Activated CD4-positive, alpha-beta T cell treated with anti-CD3 and anti-CD28 coated beads for 1 hour (primary cell): Measurements from ENCODE around the gene CALML5.

Source experiments
- DNase-seq: peaks from one replicate; pipeline ENCODE4 v3.0.0-alpha.2; 2020

The CALML5 gene

DNA sequence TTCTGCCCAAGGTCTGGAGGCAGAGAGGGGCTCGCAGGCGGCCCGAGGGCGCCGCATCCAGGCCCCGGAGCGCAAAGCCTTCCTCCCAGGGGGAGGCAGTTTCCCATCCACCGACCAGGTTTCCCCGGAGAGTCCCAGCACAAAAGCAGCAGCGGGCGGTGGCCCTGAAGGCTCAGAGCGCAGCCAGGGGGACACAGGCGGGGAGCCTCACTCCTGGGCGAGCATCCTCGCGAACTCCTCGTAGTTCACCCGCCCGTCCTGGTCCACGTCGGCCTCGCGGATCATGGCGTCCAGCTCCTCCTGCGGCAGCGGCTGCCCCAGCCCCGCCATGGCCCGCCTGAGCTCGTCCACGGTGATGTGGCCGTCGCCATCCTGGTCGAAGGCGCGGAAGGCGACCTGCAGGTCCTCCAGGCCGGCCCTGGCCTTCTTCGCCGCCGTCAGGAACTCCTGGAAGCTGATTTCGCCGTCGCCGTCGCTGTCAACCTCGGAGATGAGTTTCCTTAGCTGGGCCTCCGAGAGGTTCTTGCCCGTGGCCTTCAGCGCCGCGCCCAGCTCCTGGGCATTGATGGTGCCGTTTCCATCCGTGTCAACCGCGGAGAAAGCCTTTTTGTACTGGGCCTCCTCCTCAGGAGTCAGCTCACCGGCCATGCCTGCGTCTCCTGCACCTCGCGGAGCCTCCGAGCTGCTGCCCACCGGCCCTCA is 428 bp downstream of the CALML5 start:
- no peak for DNase-seq

DNA sequence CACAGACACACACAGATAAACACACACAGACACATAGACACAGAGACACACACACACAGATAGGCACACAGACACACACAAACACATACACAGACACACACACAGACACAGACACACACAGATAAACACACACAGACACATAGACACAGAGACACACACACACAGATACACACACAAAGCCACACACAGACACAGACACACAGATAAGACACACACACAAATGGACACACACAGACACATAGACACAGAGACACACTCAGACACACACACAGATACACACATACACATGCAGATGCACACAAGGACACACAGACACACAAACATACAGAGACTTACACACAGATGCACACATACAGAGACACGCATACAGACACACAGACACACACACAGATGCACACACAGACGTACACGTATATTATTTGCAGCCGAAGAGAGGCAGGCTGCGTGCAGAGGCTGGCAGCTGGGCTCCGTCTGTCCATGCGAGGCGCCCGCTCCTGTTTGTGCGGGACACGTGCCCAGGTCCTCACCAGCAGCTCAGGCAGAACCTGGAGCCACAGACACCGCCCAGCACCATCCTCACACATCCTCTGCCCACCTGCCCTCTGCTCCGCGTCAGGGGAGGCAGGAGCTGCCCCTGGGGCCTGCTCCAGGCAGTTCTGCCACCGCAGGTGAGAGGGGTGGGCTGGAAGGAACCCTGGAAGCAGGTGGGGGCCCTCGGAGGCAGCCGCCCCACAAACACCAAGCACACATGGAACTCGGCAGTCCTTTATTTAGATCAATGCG is 1.2 kb downstream of the CALML5 start:
- DNase-seq, result no peak

DNA sequence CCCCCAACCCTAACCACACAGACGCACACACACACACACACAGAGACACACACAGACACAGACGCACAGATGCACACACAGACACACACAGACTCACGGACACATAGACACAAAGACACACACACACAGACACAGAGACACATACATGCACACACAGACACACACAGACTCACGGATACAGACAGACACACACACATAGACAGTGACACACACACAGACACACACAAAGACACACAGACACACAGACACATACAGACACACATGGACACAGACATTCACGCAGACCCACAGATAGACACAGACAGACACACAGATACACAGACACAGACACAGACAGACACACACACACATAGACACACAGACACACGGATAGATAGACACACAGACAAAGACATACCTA is 2.1 kb downstream of the CALML5 start:
- DNase-seq, result no peak

DNA sequence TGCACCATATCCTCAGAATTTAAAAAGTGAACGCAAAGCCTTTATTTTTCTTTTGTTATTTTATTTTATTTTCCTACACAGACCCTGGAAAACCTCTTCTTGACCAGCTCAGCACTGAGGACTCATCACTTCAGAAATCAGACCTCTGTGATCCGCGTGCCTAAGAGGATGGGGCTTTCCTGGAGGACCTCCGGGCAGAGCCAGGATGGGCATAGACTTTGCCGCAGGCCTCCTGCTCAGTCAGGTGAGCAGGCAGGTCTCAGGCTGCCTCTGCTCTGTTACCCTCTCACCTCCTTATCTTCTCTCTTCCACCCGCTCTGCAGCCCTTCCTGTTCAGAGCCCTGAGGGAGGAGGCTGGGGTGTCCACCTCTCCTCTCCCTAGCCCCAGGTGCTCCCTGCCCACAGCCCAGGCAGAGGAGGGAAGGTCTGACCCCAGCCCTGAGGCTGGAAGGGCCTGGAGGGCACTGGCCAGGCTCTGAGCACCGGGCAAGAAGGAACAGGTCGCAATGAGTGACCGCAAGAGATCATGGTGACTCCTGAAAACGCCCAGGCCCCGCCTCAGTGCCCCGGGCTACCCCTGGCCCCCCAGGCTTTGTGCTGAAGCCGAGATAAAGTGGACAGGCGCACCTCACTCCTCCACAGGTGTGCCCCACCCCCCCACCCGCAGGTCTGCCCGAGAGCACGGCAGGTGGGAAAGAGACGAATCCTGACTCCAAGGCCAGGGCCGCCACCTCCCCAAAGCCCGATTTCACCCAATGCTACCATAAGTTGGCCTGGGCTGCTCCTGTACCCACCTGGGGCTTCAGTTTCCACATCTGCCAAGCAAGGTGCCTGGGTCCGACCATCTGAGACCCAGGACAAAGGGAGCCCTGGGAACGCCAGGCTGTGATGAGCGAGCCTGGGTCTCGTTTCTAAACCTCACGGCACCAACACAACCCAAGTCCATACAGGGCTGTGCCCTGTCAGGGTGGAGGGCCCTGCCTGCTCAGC is 2.8 kb downstream of the CALML5 start:
- DNase-seq, result no peak

DNA sequence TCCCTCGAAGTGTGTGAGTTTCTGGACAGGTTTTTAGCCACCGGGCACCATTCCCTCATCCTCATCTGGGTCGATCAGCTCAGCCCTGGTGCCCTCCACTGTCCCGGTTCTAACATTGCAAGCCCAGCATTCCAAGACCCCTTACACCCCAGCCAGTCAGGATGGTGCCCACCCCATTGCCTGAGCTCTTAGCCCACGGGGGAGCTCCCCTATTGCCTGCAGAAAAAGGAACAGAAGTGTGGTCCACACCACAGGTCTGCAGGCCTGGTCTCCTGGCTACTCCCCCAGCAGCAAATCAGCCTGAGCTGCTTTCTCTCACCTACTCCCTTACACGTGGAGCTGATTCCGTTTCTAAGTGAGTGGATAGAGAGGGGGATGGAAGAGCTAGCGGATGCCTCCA is 4.8 kb downstream of the CALML5 start:
- DNase-seq, result no peak

DNA sequence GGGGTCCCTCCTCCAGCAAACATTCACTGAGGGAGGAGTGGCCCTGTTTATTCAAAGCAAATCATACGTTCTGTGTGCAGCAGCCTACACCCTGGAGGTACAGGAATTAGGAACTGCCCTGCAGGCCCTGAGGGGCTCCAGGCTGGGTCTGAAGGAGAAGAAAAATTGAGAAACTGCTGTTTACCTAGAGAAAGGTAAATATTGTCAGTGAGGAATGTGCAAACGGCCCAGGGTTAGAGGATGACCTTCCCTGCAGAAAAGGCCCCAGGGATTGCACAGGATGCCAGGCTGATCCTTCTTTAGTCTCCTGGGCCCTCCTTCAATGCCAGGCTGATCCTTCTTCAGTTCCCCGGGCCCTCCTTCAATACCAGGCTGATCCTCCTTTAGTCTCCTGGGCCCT is 5.7 kb downstream of the CALML5 start:
- DNase-seq, result no peak

DNA sequence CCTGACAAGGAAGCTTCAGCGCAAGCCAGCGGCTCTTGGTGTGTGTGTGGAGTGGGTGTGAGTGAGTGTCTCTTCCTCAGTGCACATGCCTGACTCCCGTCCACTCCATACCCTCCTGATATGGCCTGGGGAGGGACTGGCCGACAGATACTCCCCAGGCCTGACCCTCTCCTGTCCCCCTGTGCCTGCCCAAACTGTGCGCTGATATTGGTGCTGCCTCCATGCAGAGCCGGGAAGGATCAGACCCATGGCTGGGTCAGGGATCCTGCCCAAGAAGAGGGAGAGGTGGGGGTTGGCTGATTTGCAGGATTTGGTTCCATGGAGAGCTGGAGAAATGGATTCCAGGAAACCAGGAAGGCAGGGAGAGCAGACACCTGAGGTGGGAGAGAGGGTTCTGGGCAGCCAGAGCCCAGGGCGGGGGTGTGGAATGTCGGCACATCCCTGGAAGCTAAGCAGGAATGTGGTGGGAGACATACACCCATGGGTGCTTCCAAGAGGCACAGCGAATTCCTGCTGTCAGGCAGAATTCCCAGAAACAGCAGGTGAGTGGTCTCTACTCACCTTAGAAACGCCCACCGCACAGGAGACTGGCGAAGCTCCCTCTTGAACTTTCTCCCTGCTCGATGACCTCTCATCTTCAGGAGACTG is 6.3 kb downstream of the CALML5 start:
- DNase-seq, result no peak

DNA sequence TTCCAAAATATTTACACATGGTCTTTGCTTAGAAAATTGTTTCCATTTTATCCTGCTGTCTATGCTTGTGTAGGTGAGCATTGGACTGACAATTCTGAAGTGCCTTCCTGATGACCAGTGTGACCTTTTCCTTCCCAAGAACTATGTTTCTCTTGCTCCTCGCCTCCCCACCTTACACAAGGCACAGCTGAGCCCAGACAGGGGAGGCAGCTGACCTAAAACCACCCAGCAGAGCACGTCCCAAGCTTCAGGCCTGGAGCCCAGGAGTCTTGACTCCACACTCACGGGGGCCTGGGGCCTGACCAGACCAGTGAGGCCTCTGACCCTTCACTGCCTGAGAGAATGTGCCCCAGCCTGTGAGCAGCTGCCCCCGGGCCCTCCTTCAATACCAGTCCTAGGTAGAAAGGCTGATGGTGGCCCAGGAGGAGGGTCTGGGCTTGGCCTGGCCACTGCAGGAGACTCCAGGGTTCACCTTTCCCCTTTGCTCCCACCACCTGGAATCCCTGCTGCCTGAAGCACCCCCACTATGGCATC is 7.0 kb downstream of the CALML5 start:
- DNase-seq, result no peak

DNA sequence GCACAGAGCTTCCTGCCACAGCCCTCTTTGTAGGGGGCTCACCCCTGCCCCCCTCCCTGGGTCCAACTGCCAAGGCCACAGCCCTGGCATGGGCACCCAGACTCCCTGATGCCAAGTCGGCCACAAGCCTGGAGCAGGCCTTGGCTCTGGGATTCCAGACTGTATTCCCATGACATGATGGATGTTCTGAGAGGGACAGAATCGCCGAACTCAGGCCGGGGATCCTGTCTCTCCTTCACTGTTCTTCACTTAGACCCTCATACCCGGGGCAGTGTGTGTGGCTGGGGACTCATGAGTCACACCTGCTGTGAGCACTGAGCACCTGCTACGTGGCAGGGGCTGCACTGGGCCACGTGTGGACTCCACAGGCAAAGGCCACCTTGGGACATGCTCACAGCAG is 7.9 kb downstream of the CALML5 start:
- DNase-seq, result no peak

DNA sequence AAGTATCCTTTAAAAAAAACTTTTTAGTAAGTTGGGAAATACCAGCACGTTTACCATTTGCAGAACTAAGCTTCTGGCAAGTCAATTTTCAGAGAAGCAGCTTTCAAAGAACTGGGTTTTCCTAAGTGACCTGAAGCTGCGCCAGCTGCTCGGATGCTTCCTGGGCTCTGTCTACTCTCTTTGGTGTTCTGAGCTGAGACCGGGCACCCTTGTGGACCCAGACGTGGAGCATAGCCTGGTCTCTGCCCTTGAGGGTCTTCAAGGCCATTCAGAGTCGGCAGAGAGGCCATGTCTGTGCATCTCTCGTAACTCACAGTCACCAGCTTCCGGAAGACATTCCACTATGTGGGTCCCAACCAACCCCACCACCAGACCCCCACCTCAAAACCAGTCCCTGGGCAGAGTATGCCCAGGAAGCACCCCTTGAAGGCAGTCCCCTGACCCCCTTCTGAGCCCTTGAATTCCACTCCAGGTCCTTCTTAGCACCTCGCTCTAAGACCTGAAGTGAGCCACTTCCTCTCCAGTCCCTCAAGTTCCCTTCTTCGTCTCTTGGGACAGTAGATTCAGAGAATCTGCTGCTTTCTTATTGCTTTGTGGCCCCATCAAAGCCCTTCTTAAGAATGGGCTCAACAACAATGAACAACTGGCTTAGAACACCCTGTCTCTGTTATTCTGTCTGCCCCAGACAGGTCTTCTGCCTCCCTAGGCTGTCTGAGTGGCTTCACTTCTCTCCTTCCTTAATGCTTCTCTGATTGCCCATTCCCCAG is 8.5 kb downstream of the CALML5 start:
- no peak for DNase-seq

DNA sequence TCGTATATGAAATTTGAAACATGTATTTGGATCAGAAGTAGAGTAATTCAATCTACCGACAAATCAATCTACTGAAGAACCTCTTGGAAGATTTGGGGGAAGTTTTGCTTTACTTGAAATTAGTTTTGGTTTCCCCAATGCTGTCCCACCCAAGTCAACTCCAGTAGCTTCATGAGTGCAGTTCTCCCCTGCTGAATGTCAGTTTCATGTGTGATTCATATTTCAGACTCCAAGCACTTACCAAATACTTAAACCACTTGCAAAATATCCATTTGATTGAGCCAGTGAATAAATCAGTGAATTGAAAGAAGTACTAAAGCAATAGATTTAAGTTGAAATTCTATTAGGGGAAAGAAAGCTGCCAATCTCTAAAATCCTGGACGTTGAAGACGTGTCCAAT is 9.3 kb downstream of the CALML5 start:
- no peak for DNase-seq

DNA sequence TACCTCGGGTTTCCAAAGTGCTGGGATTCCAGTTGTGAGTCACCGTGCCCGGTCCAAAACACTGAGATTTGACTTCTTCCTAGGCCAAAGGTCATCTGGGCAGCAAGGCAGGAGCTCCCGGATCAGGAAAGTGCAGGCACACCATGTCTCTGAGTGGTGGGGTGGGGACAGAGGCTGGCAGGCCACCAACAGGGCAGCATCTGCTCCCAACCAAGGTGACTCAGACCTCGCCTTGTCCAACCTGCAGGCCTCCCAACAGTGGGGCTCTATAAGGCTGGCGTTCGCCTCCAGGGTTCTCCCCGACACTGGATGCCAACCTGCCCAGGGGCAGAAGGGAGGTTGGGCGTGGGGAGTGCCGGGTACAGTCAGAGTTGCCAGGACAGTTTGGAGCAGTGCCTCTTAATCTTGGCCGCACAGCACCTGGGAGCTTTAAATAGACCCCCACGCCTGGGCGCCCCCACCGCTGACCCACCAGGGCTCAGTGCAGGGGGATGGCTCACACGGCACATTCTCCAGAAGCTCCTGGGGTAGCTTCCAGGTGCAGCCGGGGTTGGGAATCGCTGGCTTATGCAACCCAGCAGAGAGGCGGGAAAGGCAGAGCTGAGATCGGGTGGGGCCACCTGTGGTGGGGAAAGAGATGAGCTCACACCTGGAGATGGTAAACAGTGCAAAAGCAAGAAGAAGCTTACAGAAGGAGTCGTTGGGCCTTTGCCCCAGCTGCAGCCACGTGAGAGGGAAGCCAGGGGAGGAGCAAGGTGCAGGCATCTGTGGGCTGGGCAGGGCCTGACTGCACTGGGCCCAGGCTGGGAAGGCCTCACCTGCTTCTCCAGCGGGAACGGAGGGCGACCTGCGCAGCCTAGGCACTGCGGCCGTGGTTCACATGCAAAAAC is 10.9 kb downstream of the CALML5 start:
- DNase-seq, result no peak

DNA sequence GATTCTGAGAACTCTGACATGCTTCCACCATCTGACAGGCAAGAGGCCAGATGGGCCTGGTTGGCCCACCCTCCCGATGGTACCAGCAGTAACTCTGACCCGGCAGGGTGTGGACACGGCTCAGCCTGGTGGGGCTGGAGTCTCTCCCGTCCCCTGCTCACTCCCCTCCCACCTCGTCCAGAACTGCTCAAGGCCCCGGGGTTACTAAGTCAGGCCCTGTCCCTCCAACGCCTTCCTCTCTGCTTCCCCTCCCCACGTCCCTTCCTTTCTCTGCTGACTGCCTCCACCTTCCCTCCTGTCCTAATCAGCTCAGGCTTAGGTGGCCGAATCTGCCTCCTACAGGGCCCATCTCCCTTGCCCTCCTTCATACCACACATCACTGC is 12.5 kb downstream of the CALML5 start:
- DNase-seq, result no peak

DNA sequence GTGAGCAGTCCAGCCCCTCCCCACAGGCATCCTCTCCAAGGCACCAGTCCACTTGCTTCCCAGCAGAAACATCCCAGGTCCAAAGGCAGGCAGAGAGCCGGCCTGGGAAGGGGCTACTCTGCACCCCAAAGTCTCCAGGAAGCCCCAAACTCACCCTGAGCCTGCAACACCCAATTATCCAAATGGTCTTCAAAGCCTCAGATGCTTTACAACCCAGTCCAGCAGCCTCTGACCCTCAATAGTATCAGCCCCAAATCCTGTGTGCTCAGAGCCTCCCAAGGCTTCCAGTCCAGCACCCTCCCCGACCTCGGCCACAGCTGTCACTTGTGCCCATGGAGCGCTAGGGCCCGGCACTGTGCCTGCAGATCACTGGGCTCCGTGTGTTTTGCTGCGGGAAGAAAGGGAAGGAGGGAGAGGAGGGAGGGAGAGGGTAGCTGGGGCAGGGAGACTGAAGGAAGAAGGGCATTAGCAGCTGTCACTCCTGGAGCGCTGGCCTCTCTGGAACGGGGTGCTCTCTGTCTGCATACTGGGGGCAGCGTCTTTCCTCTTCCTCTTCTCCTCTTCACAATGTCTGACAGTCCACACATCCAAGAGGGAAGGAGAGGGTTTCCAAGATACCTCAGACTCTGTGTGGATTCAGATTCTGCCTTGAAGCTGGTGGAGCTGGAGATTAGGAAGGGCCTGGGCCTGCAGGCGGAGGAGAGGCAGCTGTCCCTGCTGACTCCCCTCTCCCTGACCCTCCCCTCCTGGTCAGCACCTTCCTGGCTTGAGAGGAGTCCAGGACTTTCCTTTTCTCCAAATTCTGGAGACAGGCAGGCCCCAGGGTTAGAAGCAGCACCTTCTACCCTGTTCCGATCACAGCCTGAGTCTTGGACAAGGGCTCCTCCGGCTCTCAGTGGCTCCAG is 13.2 kb downstream of the CALML5 start:
- DNase-seq, result no peak

DNA sequence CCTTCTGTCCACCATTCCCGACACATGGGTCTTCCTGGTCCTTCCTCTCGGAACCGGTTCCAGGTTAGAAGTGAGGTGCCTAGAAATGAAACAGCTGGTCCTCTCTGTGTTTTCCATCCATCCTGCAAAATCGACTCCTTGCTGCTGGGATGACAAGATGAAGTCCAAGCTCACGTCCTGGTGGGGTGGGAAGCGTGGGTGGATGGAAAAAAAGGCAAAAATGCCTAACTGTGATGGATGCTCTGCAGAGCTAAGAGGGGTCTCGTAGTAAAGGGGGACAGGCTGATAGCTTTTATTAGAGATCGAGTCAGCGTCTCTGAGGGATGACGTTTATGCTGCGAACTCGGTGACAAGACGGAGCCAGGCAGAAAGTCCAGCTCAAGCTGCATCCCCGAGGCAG is 14.1 kb downstream of the CALML5 start:
- no peak for DNase-seq

DNA sequence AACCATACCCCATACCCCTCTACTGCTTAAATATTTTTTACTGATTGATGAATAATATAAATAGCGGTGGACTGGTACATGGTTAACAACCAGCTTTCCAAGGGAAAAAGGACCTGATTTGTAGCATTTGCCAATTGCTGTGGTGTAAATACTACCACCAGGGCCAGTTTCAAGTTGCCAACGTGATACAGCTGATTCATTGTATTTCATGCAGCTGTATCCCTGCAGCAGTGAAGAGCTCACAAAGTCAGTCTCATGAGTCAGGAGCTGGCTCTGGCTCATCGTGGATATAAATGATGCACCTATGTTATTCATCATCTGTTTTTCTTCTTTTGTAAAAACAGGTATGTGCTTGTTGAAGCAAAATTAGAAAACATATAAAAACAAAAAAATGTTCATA is 15.2 kb downstream of the CALML5 start:
- DNase-seq, result no peak

DNA sequence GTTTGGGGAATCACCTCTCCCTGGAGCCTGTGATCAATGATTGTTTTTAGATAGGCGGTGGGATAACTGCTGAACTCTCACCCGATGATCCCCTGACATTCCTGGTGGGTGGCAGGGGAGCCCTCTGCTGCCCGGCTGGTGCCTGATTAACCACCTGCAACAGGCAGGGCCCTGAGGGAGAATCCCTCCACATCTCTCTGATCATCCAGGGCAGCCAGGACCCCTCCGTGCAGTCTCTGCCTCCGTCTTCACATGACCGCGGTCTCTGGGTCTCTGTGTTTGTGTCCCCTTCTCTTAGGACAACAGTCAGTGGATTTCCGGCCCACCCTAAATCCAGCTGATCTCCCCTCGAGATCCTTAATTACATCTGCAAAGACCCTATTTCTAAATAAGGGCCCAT is 17.4 kb downstream of the CALML5 start:
- DNase-seq, result no peak

DNA sequence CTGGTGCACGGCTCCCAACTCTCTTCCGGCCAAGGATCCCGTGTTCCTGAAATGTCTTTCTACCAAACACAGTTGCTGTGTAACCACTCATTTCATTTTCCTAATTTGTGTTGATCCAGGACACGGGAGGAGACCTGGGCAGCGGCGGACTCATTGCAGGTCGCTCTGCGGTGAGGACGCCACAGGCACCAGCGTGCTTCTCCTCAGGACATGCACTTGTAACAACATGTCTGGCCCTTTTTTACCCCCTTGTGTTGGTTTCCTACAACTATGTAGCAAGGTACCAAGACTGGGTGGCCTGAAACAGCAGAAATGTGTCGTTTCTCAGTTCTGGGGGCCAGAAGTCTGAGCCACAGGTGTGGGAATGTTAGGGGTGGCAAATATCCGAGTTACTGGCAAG is 18.2 kb downstream of the CALML5 start:
- DNase-seq, result no peak

DNA sequence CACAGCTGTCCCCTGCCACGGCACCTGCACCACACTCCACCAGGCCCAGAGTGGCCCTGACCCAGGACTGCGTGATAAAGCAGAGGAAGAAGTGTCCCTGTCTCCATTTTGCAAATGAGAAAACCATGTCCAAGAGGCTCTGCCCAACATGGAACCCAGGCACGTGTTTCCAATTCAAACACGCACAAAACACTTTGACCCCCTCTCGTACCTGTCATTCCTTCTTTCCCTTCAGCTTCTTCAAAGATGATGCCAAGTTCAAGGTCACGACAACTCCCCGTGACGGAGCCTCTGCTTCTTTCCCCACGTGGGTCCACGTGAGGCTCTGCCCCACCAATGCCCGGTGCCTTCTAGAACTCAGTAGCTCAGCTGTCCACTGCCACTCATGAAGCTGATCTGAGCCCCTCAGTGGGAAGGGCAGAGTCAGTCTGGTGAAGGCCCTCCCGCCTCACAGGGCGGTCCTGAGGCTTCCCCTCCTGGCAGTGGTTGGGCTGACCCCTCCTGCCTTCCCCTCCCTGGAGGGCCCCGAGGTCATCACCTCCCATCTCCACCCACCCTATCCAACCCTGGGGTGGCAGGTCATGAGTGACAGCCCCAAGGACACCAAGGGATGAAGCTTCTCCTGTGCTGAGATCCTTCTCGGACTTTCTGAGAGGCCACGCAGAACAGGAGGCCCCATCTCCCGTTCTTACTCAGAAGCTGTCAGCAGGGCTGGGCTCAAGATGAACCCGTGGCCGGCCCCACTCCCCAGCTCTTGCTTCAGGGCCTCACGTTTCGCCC is 19.0 kb downstream of the CALML5 start:
- DNase-seq, result no peak
